NCI-H774 (cell line): ENCODE results near the gene OTUD7B.
"Not testable (repeated sequence)": the region's sequence is repeated elsewhere in the genome, so short reads cannot be mapped to it uniquely, and the experiment has no call there.

Experiments used
- DNase-seq: peaks from one replicate; lab custom pipeline; 2025; lab: John Stamatoyannopoulos, UW

Gene OTUD7B

DNA sequence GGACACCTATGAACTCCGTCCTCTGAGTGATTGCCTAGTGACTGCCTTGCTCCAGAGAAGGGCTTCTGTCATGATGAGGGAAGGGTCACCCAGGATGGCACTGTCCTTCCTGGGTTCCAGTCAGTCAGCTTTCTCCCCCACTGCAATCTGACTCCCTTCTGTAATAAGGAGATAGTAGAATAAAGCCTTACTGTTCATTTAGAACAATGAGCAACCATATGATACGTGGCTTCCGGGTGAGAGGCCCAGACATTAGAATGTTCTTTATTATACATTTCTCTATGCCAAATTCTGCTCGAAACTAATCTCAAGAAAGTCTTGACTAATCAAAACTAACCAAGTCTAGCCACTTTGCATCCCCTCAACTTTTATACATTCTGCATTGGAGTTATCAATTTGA is 65.3 kb downstream of the OTUD7B start:
- no peak for DNase-seq

DNA sequence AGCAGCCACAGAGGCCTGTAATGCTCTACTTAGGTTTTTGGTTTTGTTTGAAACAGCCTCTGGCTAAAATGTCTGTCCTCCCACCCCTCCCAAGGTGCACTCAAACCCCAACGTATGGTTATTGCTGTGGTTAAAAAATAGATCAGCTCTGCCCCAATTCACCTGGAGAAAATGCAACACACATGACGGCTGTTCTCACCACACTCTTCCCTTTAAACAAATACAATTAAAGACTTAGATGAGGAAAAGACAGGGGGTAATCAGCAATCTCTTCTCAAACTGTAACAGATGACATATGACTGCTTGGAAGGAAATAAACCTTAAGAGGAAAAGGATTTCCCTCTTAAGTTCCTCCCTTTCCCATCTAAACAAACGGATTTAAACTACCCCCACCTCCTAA is 67.6 kb downstream of the OTUD7B start:
- no peak for DNase-seq

DNA sequence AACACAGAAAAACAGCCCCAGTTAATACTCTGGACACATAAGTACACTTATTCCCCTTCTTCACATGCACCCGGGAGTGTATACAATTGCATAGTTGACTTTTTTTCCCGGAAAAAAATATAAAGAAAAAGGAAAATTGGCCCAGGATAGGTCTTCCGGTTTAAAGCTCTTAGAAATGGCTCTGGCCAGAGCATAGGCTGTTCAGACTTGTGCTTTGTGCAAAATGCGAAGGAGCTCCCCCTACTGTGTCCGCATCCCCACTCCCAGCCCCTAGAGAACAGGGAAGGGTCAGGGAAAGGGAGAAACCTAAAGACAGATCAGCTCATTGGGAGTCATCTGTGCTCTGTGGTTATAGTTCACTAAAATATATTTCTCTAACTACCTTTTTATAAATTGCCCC is 68.3 kb downstream of the OTUD7B start:
- no peak for DNase-seq

DNA sequence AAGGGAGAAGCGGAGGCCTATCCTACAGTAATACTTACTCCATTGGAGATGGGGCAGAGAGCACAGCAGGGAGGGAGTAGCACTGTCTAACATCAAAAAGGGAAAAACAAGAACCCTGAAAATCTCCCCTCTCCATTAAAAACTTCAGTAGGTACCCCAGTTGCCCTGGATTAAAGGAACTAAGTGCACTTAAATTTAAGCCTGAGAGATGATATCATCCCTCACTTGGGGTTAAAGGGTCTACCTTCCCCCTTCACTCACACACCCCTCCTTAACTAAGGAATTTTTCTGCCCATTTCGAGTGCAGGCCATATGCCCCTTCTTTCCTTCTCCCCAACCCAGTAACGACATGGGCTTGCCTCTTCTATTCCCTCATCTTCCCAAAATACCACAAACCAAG is 70.1 kb downstream of the OTUD7B start:
- DNase-seq: no peak

DNA sequence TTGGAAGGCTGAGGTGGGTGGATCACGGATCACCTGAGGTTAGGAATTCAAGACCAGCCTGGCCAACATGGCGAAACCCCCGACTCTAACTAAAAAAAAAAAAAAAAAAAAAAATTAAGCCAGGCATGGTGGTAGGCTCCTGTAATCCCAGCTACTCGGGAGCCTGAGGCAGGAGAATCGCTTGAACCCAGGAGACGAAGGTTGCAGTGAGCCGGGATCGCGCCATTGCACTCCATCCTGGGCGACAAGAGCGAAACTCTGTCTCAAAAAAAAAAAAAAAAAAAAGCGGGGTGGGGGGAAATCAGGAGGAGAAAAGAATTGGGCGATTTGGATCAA is 71.9 kb downstream of the OTUD7B start:
- not testable (repeated sequence) for DNase-seq

DNA sequence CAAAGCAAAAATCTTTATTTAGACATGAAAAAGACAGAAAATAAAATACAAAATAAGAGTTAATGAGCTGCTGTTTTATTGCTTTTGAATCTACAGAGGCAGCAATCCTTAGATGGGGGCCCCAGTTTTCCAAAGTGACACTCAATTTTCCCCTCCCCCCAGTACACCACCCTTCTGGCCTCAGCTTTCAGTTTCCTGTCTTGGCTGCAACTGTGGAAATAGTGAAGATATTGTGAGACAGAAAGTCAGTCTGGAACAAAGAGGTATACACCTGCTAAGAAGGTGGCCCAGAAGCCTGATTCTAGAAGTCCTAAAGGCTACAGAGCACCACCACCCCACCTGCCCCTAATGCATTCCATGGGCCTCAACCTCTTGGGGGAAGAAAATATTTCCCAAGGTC is 72.8 kb downstream of the OTUD7B start:
- DNase-seq: no peak

DNA sequence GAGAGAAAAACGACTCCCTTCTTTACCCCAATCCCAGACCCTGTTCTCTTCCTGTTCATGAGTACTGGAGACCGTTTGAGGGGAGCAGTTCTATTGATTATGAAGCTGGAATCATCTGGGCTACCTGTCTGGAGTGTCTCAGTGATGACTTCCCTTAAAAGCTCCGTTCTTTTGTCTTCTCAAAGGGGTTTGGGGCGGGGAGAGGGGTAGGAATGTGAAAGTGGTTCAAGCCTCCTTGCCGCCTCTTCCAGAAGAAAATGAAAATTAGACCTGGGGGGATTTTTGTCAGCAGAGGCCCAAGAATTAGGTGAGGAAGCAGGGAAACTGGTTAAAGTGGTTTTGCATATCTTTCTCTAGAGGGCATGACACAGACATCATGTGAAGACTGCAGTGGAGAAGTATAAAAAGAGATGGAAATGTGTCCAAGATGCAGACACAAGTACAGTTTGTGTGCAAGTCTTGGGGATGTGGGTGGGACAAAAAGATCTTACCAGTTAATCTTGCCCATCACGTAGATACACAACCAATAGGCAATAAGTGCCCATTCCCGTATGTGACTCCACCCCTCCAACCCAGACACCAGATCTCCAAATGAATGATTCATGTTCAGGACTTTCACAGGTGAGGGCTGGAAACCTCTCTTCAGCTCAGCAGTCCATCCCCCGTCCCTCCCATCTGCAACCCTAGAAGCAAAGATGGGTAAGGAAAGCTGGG is 73.4 kb downstream of the OTUD7B start:
- no peak for DNase-seq

DNA sequence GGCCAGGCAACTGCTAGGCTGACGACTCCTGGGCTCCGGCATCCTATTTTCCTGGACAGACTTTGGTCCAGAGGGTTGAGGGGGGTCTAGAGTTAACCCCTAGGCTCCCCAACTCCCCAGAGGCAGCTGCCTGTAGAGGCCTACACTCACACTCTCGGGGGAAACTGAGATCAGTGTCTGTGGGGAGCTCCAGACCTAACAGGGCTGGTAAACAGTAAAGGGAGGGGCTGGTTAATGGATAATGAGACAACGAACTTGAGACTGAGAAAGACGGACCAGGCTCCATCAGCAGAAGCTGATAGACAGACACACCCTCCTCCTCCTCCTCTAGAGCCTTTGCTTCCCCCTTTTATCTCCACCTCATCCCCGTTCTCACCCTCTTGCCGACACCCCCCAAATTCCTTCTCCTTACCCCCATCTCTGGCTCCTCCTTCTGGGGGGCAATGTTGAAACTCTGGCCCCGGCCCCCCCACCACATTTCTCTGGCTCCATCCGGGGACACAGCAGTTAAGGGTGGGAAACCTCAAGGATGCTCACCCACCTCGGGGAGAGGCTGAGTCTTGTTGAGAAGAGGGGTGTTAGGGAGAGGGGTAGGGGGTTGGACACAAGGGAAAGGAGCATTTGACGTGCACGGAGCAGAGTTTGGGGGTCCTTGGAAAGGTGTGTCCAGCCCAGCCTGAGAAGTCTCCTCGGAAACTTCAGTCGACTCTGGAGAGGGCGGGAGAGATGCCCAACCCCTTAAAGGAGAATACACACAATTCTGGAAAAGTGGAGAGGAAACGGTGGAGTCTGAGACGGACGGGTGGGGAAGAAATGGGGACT is 74.1 kb downstream of the OTUD7B start, which contains the start of gene MTMR11:
TSS of gene MTMR11 (minus strand) at position 710 of the 822 bp plus-strand sequence. CDS start at position 478, 232 bp downstream.
- no peak for DNase-seq

DNA sequence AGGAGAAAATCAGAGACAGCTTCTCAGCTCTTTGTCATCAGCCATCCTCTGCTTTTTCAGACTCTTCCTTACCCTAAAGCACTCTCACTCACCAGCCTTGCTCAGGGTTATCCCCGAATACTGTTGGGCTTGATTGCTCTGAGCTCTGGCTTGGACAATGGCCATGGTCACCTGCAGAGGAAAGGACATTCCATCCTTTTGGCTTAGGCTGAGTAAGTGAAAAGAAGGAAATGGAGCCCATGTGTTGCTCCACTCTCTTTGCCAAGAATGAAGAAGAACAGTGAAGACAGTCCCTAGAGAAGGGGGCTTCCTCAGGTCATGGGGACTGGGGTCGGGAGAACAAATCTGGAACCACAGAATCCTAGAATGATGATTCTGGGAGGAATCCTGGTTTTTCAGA is 76.2 kb downstream of the OTUD7B start:
- no peak for DNase-seq

DNA sequence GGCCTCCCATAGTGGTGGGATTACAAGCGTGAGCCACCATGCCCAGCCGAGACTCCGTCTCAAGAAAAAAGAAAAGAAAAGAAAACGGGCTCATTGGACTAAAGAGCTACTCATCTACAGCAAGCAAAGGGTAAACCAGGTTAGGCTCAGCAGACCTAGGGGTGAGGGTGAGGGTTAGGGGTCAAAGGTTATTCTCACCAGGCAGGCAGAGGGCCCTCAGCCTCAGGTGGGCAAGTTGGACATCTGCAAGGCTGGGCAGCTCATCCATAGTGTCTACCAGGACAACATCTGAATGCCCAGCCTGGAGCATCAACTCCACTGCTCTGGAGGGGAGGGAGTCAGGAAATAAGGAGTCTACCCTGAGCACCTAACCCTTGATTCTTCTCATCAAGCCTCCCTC is 77.3 kb downstream of the OTUD7B start:
- no peak for DNase-seq

DNA sequence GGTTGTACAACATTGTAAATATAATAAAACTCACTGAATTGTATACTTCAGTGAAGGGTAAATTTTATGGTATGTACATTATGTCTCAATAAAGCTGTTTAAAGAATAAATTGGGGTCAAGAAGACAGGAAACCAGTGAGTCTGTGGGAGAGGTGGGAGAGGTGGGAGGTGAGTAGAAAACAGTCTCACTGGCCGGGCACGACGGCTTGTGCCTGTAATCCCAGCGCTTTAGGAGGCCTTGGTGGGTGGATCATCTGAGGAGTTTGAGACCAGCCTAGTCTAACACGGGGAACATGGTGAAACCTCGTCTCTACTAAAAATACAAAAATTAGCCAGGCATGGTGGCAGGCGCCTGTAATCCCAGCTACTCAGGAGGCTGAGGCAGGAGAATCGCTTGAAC is 78.1 kb downstream of the OTUD7B start:
- DNase-seq: no peak

DNA sequence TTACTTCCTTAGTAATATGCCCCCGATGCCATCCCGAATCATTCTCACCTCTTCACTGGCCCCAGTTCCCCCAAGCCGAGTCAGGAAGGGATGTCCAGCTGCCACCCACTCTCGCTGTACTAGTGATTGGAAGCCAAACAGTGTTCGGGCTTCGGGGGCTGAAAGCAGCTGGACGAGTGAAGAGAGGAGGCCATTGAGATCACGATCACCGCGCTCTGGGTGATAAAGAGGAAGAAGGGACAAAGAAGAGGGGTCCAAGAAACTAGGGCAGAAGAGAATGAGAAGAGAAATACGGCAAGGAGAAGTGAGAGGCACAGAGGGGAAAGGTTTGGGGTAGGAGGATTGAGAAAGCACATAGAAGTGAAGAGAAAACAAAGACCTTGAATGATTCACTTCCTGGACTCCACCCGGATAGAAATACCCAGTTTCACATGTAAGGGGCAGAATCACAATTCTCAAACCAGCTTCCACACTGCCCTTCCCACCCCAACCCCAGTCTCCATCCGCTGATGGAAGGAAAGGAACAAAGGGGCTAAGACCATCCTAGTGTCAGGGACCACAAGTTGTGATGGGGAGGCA is 79.2 kb downstream of the OTUD7B start:
- no peak for DNase-seq

DNA sequence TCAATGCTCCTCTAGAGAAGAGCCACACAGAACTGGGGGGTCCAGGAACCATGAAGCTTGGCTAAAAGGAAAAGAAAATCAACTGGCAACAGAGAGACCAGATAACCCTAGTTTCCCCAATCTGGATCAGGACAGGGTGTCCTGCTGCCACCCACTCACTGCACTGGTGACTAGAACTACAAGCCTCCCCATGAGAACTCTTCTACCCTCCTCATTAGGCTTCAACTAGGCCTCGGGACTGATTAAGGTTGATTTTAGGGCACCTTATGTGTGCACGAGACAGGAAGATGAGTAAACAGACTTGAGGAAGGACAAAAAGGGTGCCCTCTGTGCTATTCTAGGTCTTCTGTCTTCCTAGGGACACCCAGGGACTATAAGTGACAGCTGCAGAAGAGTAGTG is 80.7 kb downstream of the OTUD7B start:
- DNase-seq: no peak

DNA sequence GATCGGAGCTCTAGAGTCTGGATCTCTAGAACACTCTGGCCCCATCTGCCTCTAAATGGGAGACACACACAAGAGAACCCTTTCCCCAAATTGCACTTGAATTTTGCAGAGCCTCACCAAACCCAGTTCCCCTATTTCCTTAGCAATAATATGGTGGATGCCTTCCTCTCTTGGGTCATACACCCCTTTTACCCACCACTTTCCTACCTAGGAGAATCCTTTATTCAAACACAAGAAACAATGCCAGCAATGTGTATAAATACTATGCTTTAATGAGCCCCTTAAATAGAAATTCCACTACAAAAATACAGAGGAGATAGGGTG is 82.2 kb downstream of the OTUD7B start:
- DNase-seq: no peak

DNA sequence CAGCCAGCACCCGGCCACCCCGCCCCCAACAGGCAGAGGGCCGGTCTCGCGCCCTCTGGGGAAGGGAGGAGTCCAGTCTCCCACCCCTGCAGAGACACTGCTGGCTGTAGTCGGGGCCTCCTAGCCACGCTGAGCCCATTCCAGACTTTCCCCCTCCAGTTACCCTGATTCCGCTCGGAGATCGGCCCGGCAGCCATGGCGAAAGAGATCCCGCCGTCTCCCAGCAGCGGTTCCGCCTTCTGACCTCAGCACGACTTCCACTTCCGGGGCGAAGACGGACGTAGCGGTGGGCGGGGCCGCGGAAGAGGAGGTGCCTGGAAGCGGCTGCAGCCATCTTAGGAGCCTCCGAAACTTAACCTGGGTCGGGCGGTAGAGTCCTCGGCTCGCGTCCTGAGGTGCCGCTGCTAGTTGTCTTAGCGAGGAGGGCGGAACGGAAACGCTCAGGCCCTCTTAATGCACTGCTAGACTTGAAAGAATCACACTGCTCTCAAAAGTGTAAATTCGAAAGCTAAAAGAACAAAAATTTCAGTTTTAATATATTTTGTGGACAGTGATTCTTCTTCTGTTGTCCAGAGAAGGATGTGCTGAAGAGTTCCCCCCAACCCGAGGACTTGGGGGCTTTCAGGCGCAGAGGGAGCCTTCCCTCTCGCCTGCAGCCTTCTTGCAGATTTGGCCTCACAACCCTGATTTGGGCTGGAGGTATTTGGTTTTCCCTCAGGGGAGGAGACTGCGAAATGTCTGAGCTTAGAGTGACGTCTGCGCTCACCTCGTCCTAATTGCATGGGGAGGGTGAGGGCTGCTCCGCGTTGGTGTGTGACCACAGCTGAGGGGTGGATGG is 82.7 kb downstream of the OTUD7B start, which contains the start of gene SF3B4:
TSS of gene SF3B4 (minus strand) at position 241 of the 838 bp plus-strand sequence. CDS start at position 197, 44 bp downstream.
- DNase-seq: peak; percentile 94

DNA sequence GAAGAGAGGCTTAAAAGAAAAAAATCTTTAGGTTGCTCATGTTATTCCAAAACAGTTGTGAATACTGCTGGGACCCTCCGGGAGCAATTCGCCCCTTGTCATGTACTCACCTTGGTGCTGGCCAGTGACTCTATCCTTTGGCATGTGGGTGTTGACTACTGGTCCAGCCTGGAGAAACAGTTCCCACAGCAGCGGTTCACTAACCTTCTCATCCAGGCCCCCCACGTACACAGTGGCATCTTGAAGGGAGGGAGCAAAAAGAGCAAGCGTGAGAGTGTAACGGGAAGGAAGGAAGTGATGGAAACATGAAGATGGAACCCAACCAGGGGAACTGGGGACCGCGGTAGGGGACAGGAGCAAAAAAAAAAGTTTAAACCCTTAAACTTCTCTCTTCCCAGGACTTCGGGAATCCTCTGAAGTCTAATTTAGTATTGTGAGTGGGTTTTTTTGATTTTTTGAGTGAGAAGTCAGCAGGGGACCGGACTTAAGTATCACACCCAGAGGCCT is 83.4 kb downstream of the OTUD7B start:
- DNase-seq: no peak

DNA sequence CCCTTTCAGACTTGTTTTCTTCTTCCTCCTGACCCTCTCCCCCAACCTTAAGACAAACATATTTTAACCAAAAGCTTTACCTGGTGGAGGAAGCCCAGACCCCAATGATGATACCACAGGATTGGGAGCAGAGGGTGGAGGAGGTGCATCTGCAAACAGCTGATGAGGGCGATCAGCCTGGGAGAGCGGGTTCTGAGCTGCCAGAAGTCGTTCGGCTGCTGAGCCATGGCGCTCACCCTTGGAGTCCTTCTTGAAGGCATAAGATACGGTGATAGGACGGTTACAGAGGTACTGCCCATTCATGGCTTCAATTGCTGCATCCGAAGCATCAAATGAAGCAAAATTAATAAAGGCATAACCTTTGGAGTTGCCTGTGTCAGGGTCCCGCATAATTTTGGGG is 84.2 kb downstream of the OTUD7B start:
- DNase-seq: no peak

DNA sequence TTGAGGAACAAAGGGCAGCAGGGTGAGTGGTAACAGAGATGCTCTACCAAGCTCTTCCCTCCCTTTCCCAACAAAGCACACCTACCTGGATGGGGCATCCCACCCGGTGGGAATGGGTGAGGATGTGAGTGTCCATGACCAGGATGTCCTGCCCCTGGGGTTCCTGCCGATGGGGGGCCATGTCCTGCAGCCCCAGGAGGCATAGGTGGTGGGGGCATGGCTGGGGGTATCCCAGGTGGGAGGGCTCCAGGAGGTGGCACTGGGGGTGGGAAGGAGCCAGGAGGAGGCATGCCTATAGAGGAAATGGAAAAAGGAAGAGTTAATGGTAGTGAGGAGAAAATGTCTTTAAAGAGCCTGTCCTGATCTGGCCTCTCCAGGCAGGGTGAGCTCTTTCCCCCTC is 84.8 kb downstream of the OTUD7B start:
- no peak for DNase-seq

DNA sequence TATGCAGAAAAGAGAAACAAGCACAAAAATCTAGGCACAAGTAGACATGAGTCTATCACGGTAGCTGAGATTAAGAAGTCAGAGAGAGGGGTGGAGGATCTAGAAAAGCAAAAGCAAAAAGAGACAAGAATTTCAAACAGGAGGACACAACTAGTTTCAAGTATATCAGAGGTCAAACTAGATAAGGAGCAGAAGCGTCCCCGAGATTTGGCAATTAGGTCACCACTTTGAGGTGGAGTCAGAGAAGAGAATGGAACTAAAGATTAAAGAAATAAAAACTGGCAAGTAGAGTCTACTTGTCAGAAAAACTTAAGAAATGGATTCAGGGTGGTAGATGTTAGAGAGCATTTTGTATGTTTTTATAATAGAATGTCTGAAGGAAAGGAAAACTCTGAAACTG is 85.2 kb downstream of the OTUD7B start:
- DNase-seq: no peak

DNA sequence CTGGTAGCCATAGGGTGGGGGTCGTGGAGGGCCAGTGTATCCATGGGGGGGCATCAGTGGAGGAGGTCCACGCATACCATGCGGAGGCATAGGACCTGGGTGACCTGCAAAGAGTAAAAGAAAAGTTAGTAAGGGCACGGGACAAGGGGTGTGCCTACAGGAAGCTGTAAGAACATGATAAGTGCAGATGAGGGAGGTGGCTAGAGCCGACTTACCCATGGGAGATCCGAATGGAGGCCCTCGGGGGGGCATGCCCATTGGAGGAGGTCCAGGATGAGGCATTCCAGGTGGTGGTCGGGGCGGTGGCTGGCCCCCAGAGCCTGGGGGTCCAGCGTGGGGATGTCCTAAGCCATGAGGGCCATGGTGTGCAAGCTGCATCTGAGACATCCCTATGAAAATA is 86.9 kb downstream of the OTUD7B start:
- no peak for DNase-seq

DNA sequence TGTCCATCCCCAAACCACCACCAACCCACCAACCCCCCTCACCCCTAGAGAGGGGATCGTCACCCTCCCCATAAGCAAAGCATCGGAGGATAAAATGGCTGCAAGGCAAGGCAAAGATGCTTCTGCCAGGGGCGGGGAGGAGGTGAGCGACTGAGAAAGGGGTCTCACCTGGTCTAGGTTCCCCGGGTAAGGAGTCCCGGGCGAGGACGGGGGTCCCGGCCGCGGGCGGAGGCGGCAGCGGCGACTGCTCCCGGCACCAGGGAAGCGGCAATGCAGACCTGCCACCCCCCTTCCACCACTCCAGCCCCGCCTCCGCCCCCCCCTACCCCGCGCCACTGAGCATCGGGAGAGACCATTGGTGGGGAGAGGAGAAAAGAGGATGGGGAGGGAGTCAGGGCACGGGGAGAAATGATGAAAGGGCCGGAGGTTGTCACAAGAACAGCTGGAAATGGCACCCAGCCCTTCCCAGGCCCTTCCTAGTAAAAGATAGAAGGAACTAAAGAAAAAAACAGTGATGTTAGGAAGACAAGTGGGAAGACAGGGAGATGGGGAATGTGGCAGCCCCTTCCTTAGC is 92.9 kb downstream of the OTUD7B start, which contains the start of gene SV2A:
TSS of gene SV2A (minus strand) at position 274 of the 574 bp plus-strand sequence. CDS start 4,004 bp downstream, outside the sequence.
- DNase-seq: peak; percentile 74

DNA sequence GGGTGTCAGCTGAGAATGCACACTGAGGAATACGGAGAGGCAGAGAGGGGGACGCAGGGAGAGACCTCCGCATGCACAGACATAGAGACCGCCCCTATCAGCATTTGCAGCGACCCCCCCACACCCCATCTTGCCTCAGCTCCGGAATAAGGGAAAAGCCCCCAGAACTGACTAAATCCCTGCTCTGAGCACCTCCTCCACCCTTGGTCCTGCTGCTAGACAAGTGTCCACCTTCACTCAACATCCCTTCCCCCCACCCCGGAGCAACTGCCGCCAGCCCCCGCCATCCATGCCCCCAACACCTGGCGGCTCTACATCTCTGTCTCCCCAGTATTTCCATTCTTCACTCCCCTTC is 93.7 kb downstream of the OTUD7B start:
- no peak for DNase-seq
